PC-3 (cell line): ENCODE data around the gene CARS1. TPM values are rescaled to one million over a fixed set of nuclear protein-coding genes. Genes with fewer than 3 reads are reported as not detected.

Experiments
- ATAC-seq: fragments of 200-7000 bp; cut with Tn5 transposase; 2 replicates; pipeline ENCODE4 v1.9.1; 2020; ENCODE audit warnings: mild to moderate bottlenecking, moderate library complexity
- BruUV-seq: library from RNA; stranded (reverse); fragments of 400-500 nt; replicated peaks from 2 replicates; lab custom pipeline; 2021; lab: Mats Ljungman, UMichigan
- CTCF ChIA-PET: fragments of 300-600 bp; sonication (Branson Sonifier 250); formaldehyde crosslinking; loops from one replicate; lab custom pipeline; 2022; ENCODE audit warnings: antibody characterized with exemption; lab: Charles Lee
- POLR2A ChIA-PET: fragments of 300-600 bp; sonication (Branson Sonifier 250); formaldehyde crosslinking; loops from one replicate; lab custom pipeline; 2022; ENCODE audit warnings: antibody characterized with exemption; ENCODE audit not compliant: unreplicated experiment; lab: Charles Lee
- DNase-seq: peaks from one replicate; pipeline ENCODE4 v3.0.0-alpha.2; 2015
- H2AFZ ChIP-seq: fragments of 300-600 bp; sonication (generic); 2 replicates; pipeline ENCODE4 v1.6.0; 2016; ENCODE audit warnings: antibody characterized with exemption, low read length
- H3F3A ChIP-seq: fragments of 300-600 bp; sonication (generic); one replicate; pipeline ENCODE4 v1.6.0; 2017; ENCODE audit warnings: antibody characterized with exemption, low read length, control low read depth, mild to moderate bottlenecking; ENCODE audit not compliant: unreplicated experiment
- H3K27ac ChIP-seq: fragments of 300-600 bp; sonication (generic); 2 replicates; pipeline ENCODE4 v1.5.1; 2016; ENCODE audit warnings: mild to moderate bottlenecking, low read length
- H3K27me3 ChIP-seq: fragments of 300-600 bp; sonication (generic); 2 replicates; pipeline ENCODE4 v1.6.1; 2016; ENCODE audit warnings: low read length, mixed read lengths
- H3K36me3 ChIP-seq: fragments of 300-600 bp; sonication (generic); 2 replicates; pipeline ENCODE4 v1.6.1; 2016; ENCODE audit warnings: low read depth, mixed run types, low read length, mixed read lengths
- H3K4me1 ChIP-seq: fragments of 300-600 bp; sonication (generic); 2 replicates; pipeline ENCODE4 v1.5.1; 2016; ENCODE audit warnings: low read length; ENCODE audit not compliant: insufficient read depth
- H3K4me2 ChIP-seq: fragments of 300-600 bp; sonication (generic); 2 replicates; pipeline ENCODE4 v1.6.0; 2016; ENCODE audit warnings: low read length
- H3K4me3 ChIP-seq: fragments of 300-600 bp; sonication (generic); 2 replicates; pipeline ENCODE4 v1.5.1; 2016; ENCODE audit warnings: mild to moderate bottlenecking, low read length, mixed read lengths
- H3K79me2 ChIP-seq: fragments of 300-600 bp; sonication (generic); 2 replicates; pipeline ENCODE4 v1.6.1; 2017; ENCODE audit warnings: low read length, mixed read lengths
- H3K9ac ChIP-seq: fragments of 300-600 bp; sonication (generic); 2 replicates; pipeline ENCODE4 v1.6.0; 2016; ENCODE audit warnings: mild to moderate bottlenecking, low read length
- H3K9me2 ChIP-seq: fragments of 300-600 bp; sonication (generic); replicated peaks from 2 replicates; pipeline ENCODE4 v1.6.1; 2016; ENCODE audit warnings: mixed run types, low read length, mixed read lengths
- H3K9me3 ChIP-seq: fragments of 300-600 bp; sonication (generic); 2 replicates; pipeline ENCODE4 v1.6.1; 2016; ENCODE audit warnings: low read length, mixed read lengths
- H4K20me1 ChIP-seq: fragments of 300-600 bp; sonication (generic); 2 replicates; pipeline ENCODE4 v1.6.1; 2016; ENCODE audit warnings: low read length, mixed read lengths
- EZH2 ChIP-seq: fragments of 300-600 bp; sonication (generic); IDR thresholded peaks from one replicate; pipeline ENCODE4 v1.6.1; 2017; ENCODE audit warnings: antibody characterized with exemption, mild to moderate bottlenecking, low read length; ENCODE audit not compliant: unreplicated experiment
- EZH2phosphoT487 ChIP-seq: fragments of 300-600 bp; sonication (generic); IDR thresholded peaks from 2 replicates; pipeline ENCODE4 v1.6.1; 2018; ENCODE audit warnings: mild to moderate bottlenecking, antibody characterized with exemption, low read length, borderline replicate concordance
- intact Hi-C: fragments of 100-400 bp; cut with micrococcal nuclease; formaldehyde crosslinking; loops from 2 replicates; pipeline ENCODE4 v1.9.0; 2023
- total RNA-seq: library from RNA; depleted of rRNA; stranded (reverse); fragments of >200 nt; gene quantifications from 2 replicates; pipeline ENCODE4 v1.2.3, GENCODE V29; 2014
- TF ChIP-seq, protein P1 (sequence below): fragments of 300-600 bp; sonication (generic); conservative IDR thresholded peaks from 2 replicates; pipeline ENCODE4 v1.5.1; 2017; ENCODE audit warnings: antibody characterized with exemption, low read depth, mild to moderate bottlenecking, low read length

CARS1 gene
- total RNA-seq, 1 experiment from 2014 or later = 39.7 TPM

GRCh38 chr11:2981130-2981529 is 76.1 kb downstream of the CARS1 start:
- ChIA-PET POLR2A (no interaction called here), CTCF (no interaction called here)
- no peaks in the 10 kb centered on the region for H3K9me3 ChIP-seq
- no peaks in the 10 kb centered on the region for H3K4me1 ChIP-seq
- peaks cover 35% of the 10 kb centered on the region for H4K20me1 ChIP-seq
- no TSS peak for BruUV-seq
- no peak overlapping the region for H3K9ac ChIP-seq
- no peak overlapping the region for H3K4me3 ChIP-seq
- TF ChIP-seq, protein P1, sequence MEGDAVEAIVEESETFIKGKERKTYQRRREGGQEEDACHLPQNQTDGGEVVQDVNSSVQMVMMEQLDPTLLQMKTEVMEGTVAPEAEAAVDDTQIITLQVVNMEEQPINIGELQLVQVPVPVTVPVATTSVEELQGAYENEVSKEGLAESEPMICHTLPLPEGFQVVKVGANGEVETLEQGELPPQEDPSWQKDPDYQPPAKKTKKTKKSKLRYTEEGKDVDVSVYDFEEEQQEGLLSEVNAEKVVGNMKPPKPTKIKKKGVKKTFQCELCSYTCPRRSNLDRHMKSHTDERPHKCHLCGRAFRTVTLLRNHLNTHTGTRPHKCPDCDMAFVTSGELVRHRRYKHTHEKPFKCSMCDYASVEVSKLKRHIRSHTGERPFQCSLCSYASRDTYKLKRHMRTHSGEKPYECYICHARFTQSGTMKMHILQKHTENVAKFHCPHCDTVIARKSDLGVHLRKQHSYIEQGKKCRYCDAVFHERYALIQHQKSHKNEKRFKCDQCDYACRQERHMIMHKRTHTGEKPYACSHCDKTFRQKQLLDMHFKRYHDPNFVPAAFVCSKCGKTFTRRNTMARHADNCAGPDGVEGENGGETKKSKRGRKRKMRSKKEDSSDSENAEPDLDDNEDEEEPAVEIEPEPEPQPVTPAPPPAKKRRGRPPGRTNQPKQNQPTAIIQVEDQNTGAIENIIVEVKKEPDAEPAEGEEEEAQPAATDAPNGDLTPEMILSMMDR = no peak
- no peak for TF ChIP-seq EZH2
- no peak for TF ChIP-seq EZH2phosphoT487
- H3K79me2 ChIP-seq = peaks cover 95% of the 10 kb centered on the region
- H3K27ac ChIP-seq = no peak overlapping the region
- H3K36me3 ChIP-seq = peaks cover 41% of the 10 kb centered on the region; the same call in 1 of the 2 replicates
- no peaks in the 10 kb centered on the region for H3F3A ChIP-seq
- no peak for ATAC-seq
- H3K9me2 ChIP-seq = no peaks in the 10 kb centered on the region
- intact Hi-C loops = no loop called here
- no peak for DNase-seq
- H3K27me3 ChIP-seq = no peaks in the 10 kb centered on the region
- H3K4me2 ChIP-seq = no peak overlapping the region
- no peak overlapping the region for H2AFZ ChIP-seq

DNA sequence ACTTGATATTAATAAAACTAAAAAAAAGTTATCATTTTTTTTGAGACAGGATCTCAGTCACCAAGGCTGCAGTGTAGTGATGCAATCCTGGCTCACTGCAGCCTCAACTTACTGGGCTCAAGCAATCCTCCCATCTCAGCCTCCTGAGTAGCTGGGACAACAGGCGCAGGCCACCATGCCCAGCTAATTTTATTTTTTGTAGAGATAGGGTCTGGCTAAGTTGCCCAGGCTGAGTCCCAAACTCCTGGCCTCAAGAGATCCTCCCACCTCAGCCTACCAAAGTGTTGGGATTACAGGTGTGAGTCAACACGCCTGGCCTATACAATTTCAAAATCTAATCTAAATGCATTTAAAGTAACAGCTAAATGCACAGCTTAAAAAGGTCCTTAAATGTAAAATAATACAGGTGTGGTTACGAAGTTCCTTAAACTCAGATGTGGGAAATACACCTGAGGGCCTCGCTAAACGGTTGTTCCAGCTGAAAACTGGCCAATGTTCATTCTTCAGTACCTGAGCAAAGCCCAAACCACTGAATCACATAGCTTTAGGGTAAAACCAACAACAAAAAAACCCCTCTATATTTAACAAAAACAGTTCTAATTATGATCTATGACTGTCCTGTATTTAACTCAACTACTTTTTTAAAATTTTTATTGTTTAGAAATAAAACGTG is 76.9 kb downstream of the CARS1 start:
- Histone ChIP-seq H3K4me3 (no peak overlapping the region), H3K9me2 (no peaks in the 10 kb centered on the region), H4K20me1 (peaks cover 38% of the 10 kb centered on the region), H2AFZ (no peak overlapping the region), H3K4me2 (no peak overlapping the region), H3K9me3 (no peaks in the 10 kb centered on the region), H3K27ac (no peak overlapping the region), H3K79me2 (peaks cover 93% of the 10 kb centered on the region), H3K9ac (no peak overlapping the region), H3K27me3 (no peaks in the 10 kb centered on the region), H3K4me1 (no peaks in the 10 kb centered on the region), H3K36me3 (peaks cover 46% of the 10 kb centered on the region), H3F3A (no peaks in the 10 kb centered on the region)
- ATAC-seq (no peak), DNase-seq (no peak)
- ChIA-PET CTCF (no interaction called here), POLR2A (no interaction called here)
- no TSS peak for BruUV-seq
- no peak for TF ChIP-seq EZH2phosphoT487
- no peak for TF ChIP-seq EZH2
- TF ChIP-seq, protein P1 = no peak
- intact Hi-C loops = no loop called here

DNA sequence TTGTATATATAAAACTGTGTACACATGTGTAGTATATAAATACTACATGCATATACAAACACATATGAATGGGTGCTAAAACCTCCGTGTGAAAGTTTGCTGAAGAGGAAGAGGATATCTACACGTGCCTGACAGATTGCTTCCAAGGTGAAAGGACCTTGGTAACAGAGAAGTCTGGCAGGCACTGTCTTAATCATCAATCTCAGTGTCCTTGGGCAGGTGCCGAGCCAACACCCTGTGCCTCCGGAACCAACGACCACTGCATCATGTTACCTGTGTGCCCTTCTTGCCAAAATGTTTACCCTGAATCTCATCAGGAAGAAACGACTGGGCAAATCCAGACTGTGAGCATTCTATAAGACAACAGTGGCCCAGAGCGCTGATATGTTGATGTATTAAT is 80.1 kb downstream of the CARS1 start:
- intact Hi-C loops = no loop called here
- H3K36me3 ChIP-seq = peaks cover 63% of the 10 kb centered on the region
- CTCF ChIA-PET = no interaction called here
- no peaks in the 10 kb centered on the region for H3K9me2 ChIP-seq
- no peaks in the 10 kb centered on the region for H3K9me3 ChIP-seq
- DNase-seq (no peak), ATAC-seq (no peak)
- no peaks in the 10 kb centered on the region for H3K27me3 ChIP-seq
- POLR2A ChIA-PET = no interaction called here
- TF ChIP-seq EZH2phosphoT487 (no peak), EZH2 (no peak)
- TF ChIP-seq, protein P1 = no peak
- H2AFZ ChIP-seq = no peak overlapping the region
- H3K27ac ChIP-seq = no peak overlapping the region
- H3K9ac ChIP-seq = no peak overlapping the region
- peaks cover 22% of the 10 kb centered on the region for H4K20me1 ChIP-seq
- no TSS peak for BruUV-seq
- no peaks in the 10 kb centered on the region for H3K4me1 ChIP-seq
- H3K4me3 ChIP-seq = no peak overlapping the region
- peaks cover 79% of the 10 kb centered on the region for H3K79me2 ChIP-seq
- no peak overlapping the region for H3K4me2 ChIP-seq
- H3F3A ChIP-seq = no peaks in the 10 kb centered on the region
